Osteocyte (in vitro differentiated cells): ENCODE results near the gene PHTF2. TPM values are rescaled to one million over a fixed set of nuclear protein-coding genes. Genes with fewer than 3 reads are reported as not detected.

Experiments
- DNase-seq: peaks from one replicate; pipeline ENCODE4 v3.0.0; 2021; ENCODE audit warnings: mixed read lengths; ENCODE audit not compliant: unreplicated experiment; ENCODE audit errors: extremely low spot score
- H3K27ac Mint-ChIP-seq: one replicate; pipeline ENCODE4 v1.8.0; 2021; ENCODE audit warnings: mild to moderate bottlenecking, mixed read lengths; ENCODE audit not compliant: unreplicated experiment
- H3K27me3 Mint-ChIP-seq: one replicate; pipeline ENCODE4 v1.8.0; 2021; ENCODE audit warnings: mixed read lengths; ENCODE audit not compliant: unreplicated experiment
- H3K36me3 Mint-ChIP-seq: one replicate; pipeline ENCODE4 v1.8.0; 2021; ENCODE audit warnings: mixed read lengths; ENCODE audit not compliant: unreplicated experiment
- H3K4me1 Mint-ChIP-seq: one replicate; pipeline ENCODE4 v1.8.0; 2021; ENCODE audit warnings: mixed read lengths; ENCODE audit not compliant: unreplicated experiment
- H3K4me3 Mint-ChIP-seq: one replicate; pipeline ENCODE4 v1.8.0; 2021; ENCODE audit warnings: mild to moderate bottlenecking, moderate library complexity, mixed read lengths; ENCODE audit not compliant: unreplicated experiment
- H3K9me3 Mint-ChIP-seq: one replicate; pipeline ENCODE4 v1.8.0; 2021; ENCODE audit warnings: mixed read lengths; ENCODE audit not compliant: unreplicated experiment
- CTCF ChIP-seq: fragments of 200-600 bp; sonication (generic); IDR thresholded peaks from 2 replicates; pipeline ENCODE4 v1.5.0; 2021; ENCODE audit warnings: antibody characterized with exemption, mild to moderate bottlenecking, moderate library complexity
- total RNA-seq: library from RNA; stranded (reverse); gene quantifications from 2 replicates; pipeline ENCODE4 v1.2.1, GENCODE V29; 2021

Gene PHTF2
- total RNA-seq, 1 donor from 2014 or later = 29.3 TPM

DNA sequence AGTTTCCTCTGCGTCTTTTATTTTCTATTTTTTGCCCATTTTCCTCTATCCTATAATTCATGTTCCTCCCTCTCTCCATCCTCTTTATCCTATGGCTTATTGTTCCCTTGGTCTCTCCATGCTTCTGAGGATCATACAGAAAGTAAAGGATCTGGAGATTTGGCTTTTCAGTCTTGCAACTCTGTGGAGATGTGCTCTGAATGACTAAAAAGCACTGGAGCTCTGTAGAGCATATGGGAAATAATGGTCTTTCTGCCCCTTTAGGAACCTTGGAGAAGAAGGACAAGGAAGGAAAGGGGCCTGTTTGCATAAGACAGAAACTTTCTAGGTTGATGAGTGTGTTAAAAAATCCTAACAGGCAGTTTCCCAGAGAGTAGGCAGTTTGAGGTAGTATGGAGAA lies 120.1 kb downstream of the PHTF2 start:
- Mint-ChIP-seq H3K27me3 (no peaks in the 10 kb centered on the region), H3K27ac (no peak overlapping the region), H3K36me3 (peaks cover 3% of the 10 kb centered on the region), H3K4me1 (peaks cover 6% of the 10 kb centered on the region), H3K4me3 (no peak overlapping the region), H3K9me3 (no peaks in the 10 kb centered on the region)
- no peak for TF ChIP-seq CTCF
- DNase-seq = no peak

DNA sequence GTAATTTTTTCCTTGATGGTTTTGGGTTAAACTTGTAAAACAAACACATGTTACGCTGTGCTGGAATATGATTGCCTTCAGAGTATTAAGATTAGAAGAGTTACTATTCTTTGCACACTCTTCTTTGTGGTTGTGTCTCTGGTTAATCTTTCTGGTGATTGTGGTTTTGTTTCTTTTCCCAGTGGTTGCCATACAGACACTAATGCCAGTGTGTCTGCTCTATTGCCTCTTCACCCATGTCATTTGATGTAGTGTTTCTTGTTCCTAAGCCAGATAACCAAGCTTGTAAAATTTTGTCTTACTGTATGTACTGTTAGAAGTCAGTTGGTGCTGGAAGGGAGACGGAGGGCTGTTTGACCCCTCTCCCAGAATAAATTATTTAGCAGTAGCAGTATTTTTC lies 124.8 kb downstream of the PHTF2 start:
- Mint-ChIP-seq H3K27me3 (no peaks in the 10 kb centered on the region), H3K4me1 (no peaks in the 10 kb centered on the region)

DNA sequence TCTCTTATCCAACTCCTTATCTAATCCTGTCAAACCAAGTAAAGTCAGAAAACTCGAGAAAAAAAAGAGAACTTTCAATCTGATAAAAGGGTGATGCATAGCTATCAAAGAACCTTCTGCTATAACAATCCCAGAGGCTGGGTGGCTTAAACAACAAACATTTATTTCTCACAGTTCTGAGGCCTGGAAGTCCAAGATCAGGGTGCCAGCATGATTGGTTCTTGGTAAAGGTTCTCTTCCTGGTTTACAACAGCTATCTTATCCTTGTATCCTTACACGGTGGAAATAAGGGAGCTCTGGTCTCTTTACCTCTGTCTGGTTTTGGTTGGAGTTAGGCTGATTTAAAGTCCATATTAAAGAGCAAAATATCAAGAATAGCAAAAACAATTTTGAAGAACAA lies 131.9 kb downstream of the PHTF2 start:
- no peak for TF ChIP-seq CTCF
- Mint-ChIP-seq H3K4me3 (no peak overlapping the region), H3K36me3 (peaks cover 7% of the 10 kb centered on the region), H3K27me3 (no peaks in the 10 kb centered on the region), H3K4me1 (peaks cover 5% of the 10 kb centered on the region), H3K27ac (no peak overlapping the region), H3K9me3 (no peaks in the 10 kb centered on the region)
- no peak for DNase-seq

More for the DNA sequence above, 124.8 kb downstream of the PHTF2 start:
- Mint-ChIP-seq H3K4me3 (no peak overlapping the region), H3K36me3 (peaks cover under 1% of the 10 kb centered on the region), H3K27ac (no peak overlapping the region), H3K9me3 (no peaks in the 10 kb centered on the region)
- DNase-seq = no peak
- TF ChIP-seq CTCF = no peak

GRCh38 chr7:77931841-77932240 lies 133.3 kb downstream of the PHTF2 start:
- DNase-seq = no peak
- H3K36me3 Mint-ChIP-seq = peaks cover 7% of the 10 kb centered on the region
- peaks cover 5% of the 10 kb centered on the region for H3K4me1 Mint-ChIP-seq
- no peak overlapping the region for H3K4me3 Mint-ChIP-seq
- H3K9me3 Mint-ChIP-seq = no peaks in the 10 kb centered on the region
- no peak overlapping the region for H3K27ac Mint-ChIP-seq
- no peak for TF ChIP-seq CTCF
- H3K27me3 Mint-ChIP-seq = no peaks in the 10 kb centered on the region

GRCh38 chr7:77933394-77933793 lies 134.8 kb downstream of the PHTF2 start:
- Mint-ChIP-seq H3K27ac (no peak overlapping the region), H3K36me3 (peaks cover 7% of the 10 kb centered on the region), H3K9me3 (no peaks in the 10 kb centered on the region), H3K4me3 (no peak overlapping the region), H3K27me3 (no peaks in the 10 kb centered on the region), H3K4me1 (peaks cover 5% of the 10 kb centered on the region)
- no peak for DNase-seq
- TF ChIP-seq CTCF = no peak
